AG04450 (cell line): ENCODE measurements around the gene PRRC2A. TPM values are rescaled to one million over a fixed set of nuclear protein-coding genes. Genes with fewer than 3 reads are reported as not detected.
A peak's percentile ranks its signal among the peaks of the same experiment; 100 is the strongest.

Experiments used
- CTCF ChIA-PET: fragments of 300-600, 350-600 bp; formaldehyde crosslinking; extraction: SDS; loops from one replicate; lab custom pipeline; 2022; ENCODE audit warnings: antibody characterized with exemption, inconsistent platforms; lab: Charles Lee
- POLR2A ChIA-PET: fragments of 350-600 bp; formaldehyde crosslinking; extraction: SDS; loops from one replicate; lab custom pipeline; 2021; ENCODE audit warnings: antibody characterized with exemption, inconsistent platforms; lab: Yijun Ruan, JAX
- DNase-seq: peaks from one replicate; pipeline ENCODE4 v3.0.0-alpha.2; 2011; ENCODE audit warnings: low read depth, low spot score
- H3K27ac ChIP-seq: one replicate; pipeline ENCODE4 v1.5.1; 2012; ENCODE audit warnings: low read depth, low read length, control low read depth
- H3K27me3 ChIP-seq: one replicate; pipeline ENCODE4 v1.6.0; 2012; ENCODE audit warnings: low read length; ENCODE audit not compliant: control insufficient read depth, insufficient read depth
- H3K4me3 ChIP-seq: 2 replicates; pipeline ENCODE4 v1.5.1; 2011; ENCODE audit warnings: mild to moderate bottlenecking, low read depth, low read length, control low read depth
- H3K9me3 ChIP-seq: 2 replicates; pipeline ENCODE4 v1.5.1; 2012; ENCODE audit warnings: low read length; ENCODE audit not compliant: control insufficient read depth, insufficient read depth
- polyA plus RNA-seq: library from polyadenylated mRNA; depleted of rRNA; stranded (reverse); fragments of >200 nt; gene quantifications from 2 replicates; pipeline ENCODE4 v1.2.3, GENCODE V29; 2011
- TF ChIP-seq, protein P1 (sequence below): IDR thresholded peaks from 2 replicates; pipeline ENCODE4 v1.5.1; 2011; ENCODE audit warnings: low read depth, low read length, control low read depth, inconsistent platforms

PRRC2A gene
- polyA plus RNA-seq, 1 experiment, result 24.8 TPM

DNA sequence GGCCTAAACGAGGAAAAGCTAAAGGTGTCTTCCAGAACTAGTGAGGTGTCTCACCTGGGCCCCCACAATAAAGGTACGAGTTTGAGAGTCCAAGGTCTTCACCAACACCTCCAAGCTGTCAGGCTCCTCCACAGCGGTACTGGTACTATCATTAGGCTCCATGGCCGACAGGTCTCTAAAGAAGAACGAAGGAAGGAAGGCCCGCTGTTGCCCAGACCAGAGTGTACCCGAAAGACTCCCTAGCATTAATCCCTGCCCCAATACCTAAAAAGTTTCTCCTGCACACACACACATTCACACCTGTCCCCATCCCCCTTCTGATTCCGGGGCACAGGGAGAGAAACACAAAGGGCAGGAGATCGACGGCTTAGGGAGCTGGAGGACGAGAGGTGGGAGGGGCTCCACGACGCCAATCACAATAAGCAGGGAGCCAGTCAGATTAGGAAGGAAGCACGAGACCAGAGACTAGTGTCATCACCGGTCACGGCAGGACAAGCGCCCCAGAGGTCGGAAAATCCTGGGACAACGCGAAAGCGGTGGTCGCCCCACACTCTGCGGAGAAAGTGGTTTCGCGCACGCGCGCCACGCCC lies 31.2 kb downstream of the PRRC2A start:
- POLR2A ChIA-PET, result interaction anchor here (1.8 to 3.0 kb wide), 6 partner anchors 9 to 175 kb away, joined by 10 to 37 read pairs (median 12); partner anchors contain the start of genes C6orf47, CSNK2B, GPANK1 and HSPA1B
- no peaks in the 10 kb centered on the region for H3K27me3 ChIP-seq
- H3K4me3 ChIP-seq, result peak overlapping the region; percentile 88
- CTCF ChIA-PET, result interaction anchor here (1.2 kb wide), 1 partner anchor 12 kb away, joined by 3 read pairs; the partner anchor contains the start of gene GPANK1
- no peak for DNase-seq
- H3K27ac ChIP-seq, result peak overlapping the region; percentile 98
- TF ChIP-seq, protein P1, sequence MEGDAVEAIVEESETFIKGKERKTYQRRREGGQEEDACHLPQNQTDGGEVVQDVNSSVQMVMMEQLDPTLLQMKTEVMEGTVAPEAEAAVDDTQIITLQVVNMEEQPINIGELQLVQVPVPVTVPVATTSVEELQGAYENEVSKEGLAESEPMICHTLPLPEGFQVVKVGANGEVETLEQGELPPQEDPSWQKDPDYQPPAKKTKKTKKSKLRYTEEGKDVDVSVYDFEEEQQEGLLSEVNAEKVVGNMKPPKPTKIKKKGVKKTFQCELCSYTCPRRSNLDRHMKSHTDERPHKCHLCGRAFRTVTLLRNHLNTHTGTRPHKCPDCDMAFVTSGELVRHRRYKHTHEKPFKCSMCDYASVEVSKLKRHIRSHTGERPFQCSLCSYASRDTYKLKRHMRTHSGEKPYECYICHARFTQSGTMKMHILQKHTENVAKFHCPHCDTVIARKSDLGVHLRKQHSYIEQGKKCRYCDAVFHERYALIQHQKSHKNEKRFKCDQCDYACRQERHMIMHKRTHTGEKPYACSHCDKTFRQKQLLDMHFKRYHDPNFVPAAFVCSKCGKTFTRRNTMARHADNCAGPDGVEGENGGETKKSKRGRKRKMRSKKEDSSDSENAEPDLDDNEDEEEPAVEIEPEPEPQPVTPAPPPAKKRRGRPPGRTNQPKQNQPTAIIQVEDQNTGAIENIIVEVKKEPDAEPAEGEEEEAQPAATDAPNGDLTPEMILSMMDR, result no peak
- H3K9me3 ChIP-seq, result no peaks in the 10 kb centered on the region; the same call in 1 of the 2 replicates

DNA sequence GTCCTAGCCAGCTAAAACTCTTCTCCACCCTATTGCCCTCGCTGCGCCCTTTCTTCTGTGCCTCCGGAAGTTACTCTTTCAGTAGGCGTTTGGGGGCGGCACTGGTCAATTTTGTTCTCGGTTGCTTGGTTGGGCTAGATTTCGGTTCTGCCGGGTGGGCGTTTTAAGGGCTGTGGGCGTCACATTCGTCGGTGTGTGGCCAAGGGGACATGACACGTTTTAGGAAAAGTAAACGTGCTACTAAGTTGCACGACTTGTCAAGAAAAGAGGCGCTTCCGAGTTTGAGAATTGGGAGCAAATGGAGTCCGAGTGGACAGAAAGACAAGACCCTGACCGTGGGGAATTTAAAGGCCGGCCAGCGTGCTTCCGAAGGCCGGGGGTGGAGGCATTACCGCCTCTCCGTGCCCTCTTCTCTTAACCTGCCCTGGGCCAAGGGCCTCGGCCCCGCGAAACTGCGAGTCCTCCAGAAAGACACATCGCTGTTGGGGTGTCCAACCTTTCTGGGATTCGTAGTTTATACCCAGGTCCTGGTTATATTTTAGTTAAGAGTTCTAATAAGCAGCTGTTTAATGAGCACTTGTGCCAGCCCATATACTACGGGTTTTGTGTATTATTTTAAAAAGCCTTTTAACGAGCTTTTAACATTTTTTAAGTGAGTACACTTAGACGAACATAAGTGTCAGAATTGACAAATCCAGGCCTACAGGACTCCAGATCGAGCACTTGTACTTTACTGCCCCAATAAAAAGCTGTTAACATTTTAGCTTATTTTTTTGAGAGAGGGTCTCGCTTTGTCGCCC lies 32.6 kb downstream of the PRRC2A start:
- ChIA-PET POLR2A (interaction anchor here (0.5 to 3.0 kb wide), 11 partner anchors 8 to 319 kb away, joined by 3 to 37 read pairs (median 10); partner anchors contain the start of genes C6orf47, CSNK2B, DXO and GPANK1), CTCF (interaction anchor here (0.5 to 0.8 kb wide), 3 partner anchors 11 to 594 kb away, joined by 3 read pairs; partner anchors contain the start of genes GPANK1 and LY6G5C)
- no peaks in the 10 kb centered on the region; the same call in 1 of the 2 replicates for H3K9me3 ChIP-seq
- no peaks in the 10 kb centered on the region for H3K27me3 ChIP-seq
- TF ChIP-seq, protein P1, result no peak
- peak overlapping the region; percentile 88 for H3K4me3 ChIP-seq
- peak overlapping the region; percentile 98 for H3K27ac ChIP-seq
- DNase-seq, result no peak

DNA sequence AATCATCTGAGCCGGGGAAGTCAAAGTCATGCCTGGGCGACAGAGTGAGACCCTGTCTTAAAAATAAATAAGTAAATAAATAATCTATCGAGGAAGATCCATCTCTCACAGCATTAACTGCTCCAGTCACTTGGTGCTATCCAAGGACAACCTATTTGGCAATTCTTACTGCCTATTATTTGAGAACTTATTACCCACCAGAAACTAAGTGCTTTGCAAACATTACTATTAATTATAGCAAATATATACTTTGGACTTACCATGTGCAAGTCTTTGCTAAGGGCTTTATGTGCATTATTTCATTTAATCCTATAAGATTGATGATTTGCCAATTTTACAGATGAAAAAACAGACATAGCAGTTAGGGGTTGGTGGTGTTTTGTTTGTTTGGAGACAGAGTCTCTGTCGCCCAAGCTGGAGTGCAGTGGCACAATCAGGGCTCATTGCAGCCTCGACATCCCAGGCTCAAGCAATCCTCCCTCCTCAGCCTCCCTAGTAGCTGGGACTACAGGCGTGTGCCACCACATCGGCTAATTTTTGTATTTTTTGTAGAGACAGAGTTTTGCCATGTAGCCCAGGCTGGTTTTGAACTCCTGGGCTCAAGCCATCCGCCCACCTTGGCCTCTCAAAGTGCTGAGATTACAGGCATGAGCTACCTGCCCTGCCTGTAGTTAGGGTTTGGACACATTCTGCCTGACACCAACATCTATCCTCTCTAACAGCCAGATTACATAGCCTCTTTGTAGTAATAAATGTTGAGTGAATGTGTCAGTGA lies 34.2 kb downstream of the PRRC2A start:
- ChIA-PET CTCF (interaction anchor here (0.6 to 1.9 kb wide), 2 partner anchors 175 to 176 kb away, joined by 4 to 5 read pairs; no protein-coding TSS in a partner anchor), POLR2A (interaction anchor here (0.5 to 1.0 kb wide), 2 partner anchors 12 to 16 kb away, joined by 6 read pairs; no protein-coding TSS in a partner anchor)
- no peak for DNase-seq

DNA sequence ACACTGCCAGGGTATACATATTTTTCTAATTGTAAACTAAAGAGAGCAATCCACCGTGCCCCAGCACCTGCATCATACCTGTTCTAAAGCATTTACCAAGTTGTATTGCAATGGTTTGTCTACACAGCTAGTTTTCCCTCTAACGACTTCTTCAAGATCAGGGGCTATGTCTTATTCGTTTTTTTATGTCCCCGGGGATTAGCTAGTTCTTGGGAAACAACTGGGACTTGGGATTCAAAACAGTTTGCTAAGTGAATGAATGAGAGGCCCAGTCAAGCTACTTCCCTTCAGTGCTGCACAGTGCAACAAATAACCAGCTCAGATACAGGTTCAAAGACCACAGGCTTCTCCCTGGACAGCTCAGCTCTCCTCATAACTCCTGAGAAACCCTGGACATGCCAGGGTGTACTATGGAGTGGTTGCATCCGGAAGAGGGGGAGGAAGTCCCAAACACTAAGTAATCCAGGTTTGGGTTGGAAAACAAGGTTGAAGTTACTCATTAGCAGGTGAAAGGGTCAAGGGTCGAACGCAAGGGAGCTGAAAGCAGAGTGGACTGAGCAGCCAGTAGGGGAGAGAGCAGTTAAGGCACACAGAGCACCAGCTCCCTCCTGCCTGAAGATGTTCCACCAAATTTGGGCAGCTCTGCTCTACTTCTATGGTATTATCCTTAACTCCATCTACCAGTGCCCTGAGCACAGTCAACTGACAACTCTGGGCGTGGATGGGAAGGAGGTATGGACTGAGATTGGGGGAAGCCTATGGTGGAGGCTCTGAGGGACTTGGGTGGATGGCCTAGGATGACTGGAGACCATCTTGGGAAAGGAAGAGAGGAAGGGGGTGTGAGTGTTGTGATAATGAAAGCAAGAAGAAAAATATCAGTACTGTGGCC lies 35.1 kb downstream of the PRRC2A start, which contains the start of gene APOM:
Gene APOM (plus strand): TSS at position 546 of the 889 bp plus-strand sequence. CDS start 73 bp downstream, at position 619.
- POLR2A ChIA-PET, result interaction anchor here (0.5 kb wide), 1 partner anchor 17 kb away, joined by 6 read pairs; no protein-coding TSS in a partner anchor
- Histone ChIP-seq H3K4me3 (no peak within 1 kb of the TSS), H3K27me3 (no peaks in the 10 kb centered on the region), H3K27ac (no peak within 1 kb of the TSS), H3K9me3 (no peaks in the 10 kb centered on the region; the same call in 1 of the 2 replicates)
- TF ChIP-seq, protein P1, result no peak
- CTCF ChIA-PET, result interaction anchor here (0.6 to 1.9 kb wide), 2 partner anchors 174 to 175 kb away, joined by 4 to 5 read pairs; no protein-coding TSS in a partner anchor
- DNase-seq, result no peak

More for the DNA sequence above, 34.2 kb downstream of the PRRC2A start:
- TF ChIP-seq, protein P1, result no peak
- no peaks in the 10 kb centered on the region; the same call in 1 of the 2 replicates for H3K9me3 ChIP-seq
- no peaks in the 10 kb centered on the region for H3K27me3 ChIP-seq
- H3K27ac ChIP-seq, result no peak overlapping the region
- no peak overlapping the region for H3K4me3 ChIP-seq
